Activated CD8-positive, alpha-beta memory T cell treated with anti-CD3 and anti-CD28 coated beads, Interleukin-2, amount 10 ng/mL, durations not matched to agents 7 days and 5 days (primary cell): ENCODE results near the gene FBXW12. TPM values are rescaled to one million over a fixed set of nuclear protein-coding genes. Genes with fewer than 3 reads are reported as not detected.
"Not testable (repeated sequence)": the region's sequence is repeated elsewhere in the genome, so short reads cannot be mapped to it uniquely, and the experiment has no call there.

Source experiments
- ATAC-seq: fragments of 150-1000 bp; cut with Tn5 transposase; one replicate; pipeline ENCODE4 v1.10.0; 2021; ENCODE audit warnings: moderate library complexity
- CTCF ChIA-PET: fragments of 350-600 bp; sonication (Branson Sonifier 250); formaldehyde crosslinking; loops from one replicate; lab custom pipeline; 2021; ENCODE audit warnings: antibody characterized with exemption; lab: Charles Lee
- DNase-seq: peaks from one replicate; pipeline ENCODE4 v3.0.0-alpha.2; 2020
- H3K27ac Mint-ChIP-seq: one replicate; pipeline ENCODE4 v1.8.0; 2021; ENCODE audit warnings: mild to moderate bottlenecking, mixed read lengths
- H3K27me3 Mint-ChIP-seq: one replicate; pipeline ENCODE4 v1.8.0; 2021; ENCODE audit warnings: mixed read lengths
- H3K36me3 Mint-ChIP-seq: one replicate; pipeline ENCODE4 v1.8.0; 2021; ENCODE audit warnings: mild to moderate bottlenecking, mixed read lengths
- H3K4me1 Mint-ChIP-seq: one replicate; pipeline ENCODE4 v1.8.0; 2021; ENCODE audit warnings: mixed read lengths
- H3K4me3 Mint-ChIP-seq: one replicate; pipeline ENCODE4 v1.8.0; 2021; ENCODE audit warnings: mild to moderate bottlenecking, moderate library complexity, mixed read lengths
- H3K9me3 Mint-ChIP-seq: one replicate; pipeline ENCODE4 v1.8.0; 2022; ENCODE audit warnings: low read depth, mixed read lengths
- total RNA-seq, 2 experiments: library from RNA; stranded (reverse); gene quantifications; one replicate each; pipeline ENCODE4 v1.2.3, GENCODE V29; 2021

Gene FBXW12
- not detected for total RNA-seq

- CTCF ChIA-PET: interaction anchor here (0.7 kb wide), 1 partner anchor 271 kb away, joined by 3 read pairs; no protein-coding TSS in a partner anchor
- Mint-ChIP-seq H3K27ac (no peak within 1 kb of the TSS), H3K36me3 (no peaks in the 10 kb centered on the region), H3K9me3 (no peaks in the 10 kb centered on the region), H3K4me1 (no peaks in the 10 kb centered on the region), H3K27me3 (no peaks in the 10 kb centered on the region), H3K4me3 (no peak within 1 kb of the TSS)
- DNase-seq (no peak), ATAC-seq (no peak)
Measured at GRCh38 chr3:48371651-48372376, at the start of gene FBXW12. Gene FBXW12, plus strand, starts transcription at chr3:48372219. Its CDS starts 549 bp downstream, at chr3:48372768.

- peaks cover 37% of the 10 kb centered on the region for H3K27me3 Mint-ChIP-seq
- ATAC-seq, H3K27ac Mint-ChIP-seq, H3K4me3 Mint-ChIP-seq, H3K4me1 Mint-ChIP-seq, H3K9me3 Mint-ChIP-seq, CTCF ChIA-PET, H3K36me3 Mint-ChIP-seq, DNase-seq: not testable (repeated sequence)
Measured at GRCh38 chr3:48331706-48332435, 40.1 kb upstream of the FBXW12 start.

GRCh38 chr3:48333346-48334245 is 38.4 kb upstream of the FBXW12 start, which contains the start of gene SPINK8:
Gene SPINK8, minus strand, starts transcription at chr3:48333661. Its CDS starts 5,320 bp downstream, at chr3:48328341.
- H3K27me3 Mint-ChIP-seq: peaks cover 30% of the 10 kb centered on the region
- H3K27ac Mint-ChIP-seq, ATAC-seq, CTCF ChIA-PET, H3K36me3 Mint-ChIP-seq, H3K4me1 Mint-ChIP-seq, DNase-seq, H3K4me3 Mint-ChIP-seq, H3K9me3 Mint-ChIP-seq: not testable (repeated sequence)

GRCh38 chr3:48334605-48335004 is 37.4 kb upstream of the FBXW12 start:
- no peak for DNase-seq
- H3K36me3 Mint-ChIP-seq: no peaks in the 10 kb centered on the region
- H3K4me3 Mint-ChIP-seq: no peak overlapping the region
- H3K27me3 Mint-ChIP-seq: peaks cover 31% of the 10 kb centered on the region
- H3K9me3 Mint-ChIP-seq: no peaks in the 10 kb centered on the region
- no peak overlapping the region for H3K27ac Mint-ChIP-seq
- ATAC-seq: no peak
- peaks cover 3% of the 10 kb centered on the region for H3K4me1 Mint-ChIP-seq
- CTCF ChIA-PET: no interaction called here

GRCh38 chr3:48335286-48335685 is 36.7 kb upstream of the FBXW12 start:
- H3K4me1 Mint-ChIP-seq, DNase-seq, H3K4me3 Mint-ChIP-seq, H3K27ac Mint-ChIP-seq, CTCF ChIA-PET, ATAC-seq, H3K9me3 Mint-ChIP-seq, H3K36me3 Mint-ChIP-seq: not testable (repeated sequence)
- H3K27me3 Mint-ChIP-seq: peaks cover 31% of the 10 kb centered on the region

- H3K36me3 Mint-ChIP-seq, H3K4me1 Mint-ChIP-seq, CTCF ChIA-PET, H3K4me3 Mint-ChIP-seq, H3K27ac Mint-ChIP-seq, ATAC-seq, H3K9me3 Mint-ChIP-seq, DNase-seq: not testable (repeated sequence)
- H3K27me3 Mint-ChIP-seq: peaks cover 28% of the 10 kb centered on the region
Measured at GRCh38 chr3:48337536-48337935, 34.5 kb upstream of the FBXW12 start.

GRCh38 chr3:48338635-48339034 is 33.4 kb upstream of the FBXW12 start:
- CTCF ChIA-PET: interaction anchor here (1.1 to 1.3 kb wide), 2 partner anchors 19 to 24 kb away, joined by 3 to 4 read pairs; no protein-coding TSS in a partner anchor
- no peaks in the 10 kb centered on the region for H3K36me3 Mint-ChIP-seq
- H3K9me3 Mint-ChIP-seq: no peaks in the 10 kb centered on the region
- H3K4me3 Mint-ChIP-seq: no peak overlapping the region
- ATAC-seq: no peak
- DNase-seq: no peak
- peaks cover 3% of the 10 kb centered on the region for H3K4me1 Mint-ChIP-seq
- no peak overlapping the region for H3K27ac Mint-ChIP-seq
- H3K27me3 Mint-ChIP-seq: peaks cover 21% of the 10 kb centered on the region

GRCh38 chr3:48343432-48343831 is 28.6 kb upstream of the FBXW12 start:
- Mint-ChIP-seq H3K4me3 (no peak overlapping the region), H3K4me1 (peaks cover 3% of the 10 kb centered on the region), H3K27me3 (peaks cover 18% of the 10 kb centered on the region), H3K9me3 (no peaks in the 10 kb centered on the region), H3K27ac (no peak overlapping the region), H3K36me3 (no peaks in the 10 kb centered on the region)
- DNase-seq (no peak), ATAC-seq (no peak)
- CTCF ChIA-PET: interaction anchor here (1.2 to 1.4 kb wide), 2 partner anchors 38 to 92 kb away, joined by 3 to 4 read pairs; no protein-coding TSS in a partner anchor

GRCh38 chr3:48344867-48345507 is 27.0 kb upstream of the FBXW12 start:
- no peaks in the 10 kb centered on the region for H3K9me3 Mint-ChIP-seq
- H3K36me3 Mint-ChIP-seq: no peaks in the 10 kb centered on the region
- ATAC-seq (no peak), DNase-seq (no peak)
- H3K4me1 Mint-ChIP-seq: no peaks in the 10 kb centered on the region
- no peak overlapping the region for H3K27ac Mint-ChIP-seq
- CTCF ChIA-PET: interaction anchor here (0.8 to 1.4 kb wide), 2 partner anchors 39 to 91 kb away, joined by 4 read pairs; no protein-coding TSS in a partner anchor
- no peak overlapping the region for H3K4me3 Mint-ChIP-seq
- peaks cover 21% of the 10 kb centered on the region for H3K27me3 Mint-ChIP-seq

- DNase-seq (no peak), ATAC-seq (no peak)
- no peak overlapping the region for H3K27ac Mint-ChIP-seq
- no peaks in the 10 kb centered on the region for H3K4me1 Mint-ChIP-seq
- CTCF ChIA-PET: interaction anchor here (1.9 kb wide), 1 partner anchor 72 kb away, joined by 4 read pairs; no protein-coding TSS in a partner anchor
- H3K4me3 Mint-ChIP-seq: no peak overlapping the region
- H3K9me3 Mint-ChIP-seq: no peaks in the 10 kb centered on the region
- peaks cover 21% of the 10 kb centered on the region for H3K27me3 Mint-ChIP-seq
- no peaks in the 10 kb centered on the region for H3K36me3 Mint-ChIP-seq
Measured at GRCh38 chr3:48345946-48346572, 26.0 kb upstream of the FBXW12 start.

- DNase-seq: no peak
- no peaks in the 10 kb centered on the region for H3K4me1 Mint-ChIP-seq
- H3K36me3 Mint-ChIP-seq: no peaks in the 10 kb centered on the region
- no peak overlapping the region for H3K4me3 Mint-ChIP-seq
- no peak overlapping the region for H3K27ac Mint-ChIP-seq
- CTCF ChIA-PET: interaction anchor here (1.1 to 1.9 kb wide), 2 partner anchors 74 to 88 kb away, joined by 3 to 4 read pairs; no protein-coding TSS in a partner anchor
- ATAC-seq: no peak
- no peaks in the 10 kb centered on the region for H3K9me3 Mint-ChIP-seq
- H3K27me3 Mint-ChIP-seq: peaks cover 27% of the 10 kb centered on the region
Measured at GRCh38 chr3:48347500-48347899, 24.5 kb upstream of the FBXW12 start.

- no peaks in the 10 kb centered on the region for H3K4me1 Mint-ChIP-seq
- H3K36me3 Mint-ChIP-seq: no peaks in the 10 kb centered on the region
- no peak overlapping the region for H3K27ac Mint-ChIP-seq
- no peaks in the 10 kb centered on the region for H3K9me3 Mint-ChIP-seq
- DNase-seq: no peak
- CTCF ChIA-PET: interaction anchor here (1.1 kb wide), 1 partner anchor 83 kb away, joined by 3 read pairs; no protein-coding TSS in a partner anchor
- no peak for ATAC-seq
- peaks cover 25% of the 10 kb centered on the region for H3K27me3 Mint-ChIP-seq
- H3K4me3 Mint-ChIP-seq: no peak overlapping the region
Measured at GRCh38 chr3:48352546-48352945, 19.5 kb upstream of the FBXW12 start.
